GM12878 (cell line): ENCODE results near the gene CREB5. TPM values are rescaled to one million over a fixed set of nuclear protein-coding genes. Genes with fewer than 3 reads are reported as not detected.

ENCODE experiments used
- ATAC-seq: fragments of 200-7000 bp; cut with Tn5 transposase; 3 replicates; pipeline ENCODE4 v1.9.1; 2020; ENCODE audit warnings: mild to moderate bottlenecking, moderate library complexity
- BruUV-seq: library from RNA; stranded (reverse); fragments of 400-500 nt; replicated peaks from 2 replicates; lab custom pipeline; 2021; lab: Mats Ljungman, UMichigan
- CTCF ChIA-PET: fragments of 300-600 bp; sonication (Branson Sonifier 250); formaldehyde crosslinking; extraction: SDS; loops from one replicate; lab custom pipeline; 2021; ENCODE audit warnings: inconsistent platforms; lab: Yijun Ruan, JAX
- POLR2A ChIA-PET: fragments of 350-600 bp; formaldehyde crosslinking; extraction: SDS; loops from one replicate; lab custom pipeline; 2021; ENCODE audit warnings: inconsistent platforms; lab: Charles Lee
- RAD21 ChIA-PET: fragments of 300-600 bp; sonication (Branson Sonifier 250); formaldehyde crosslinking; loops from one replicate; lab custom pipeline; 2023; ENCODE audit warnings: antibody characterized with exemption; ENCODE audit not compliant: unreplicated experiment; lab: Charles Lee
- SMC1A ChIA-PET: fragments of 300-600 bp; sonication (Branson Sonifier 250); formaldehyde crosslinking; loops from one replicate; lab custom pipeline; 2023; ENCODE audit not compliant: unreplicated experiment, uncharacterized antibody; lab: Charles Lee
- DNase-seq: peaks from one replicate; pipeline ENCODE4 v3.0.0-alpha.2; 2011; ENCODE audit warnings: low read depth, low spot score
- FAIRE-seq: peaks from 3 replicates; lab custom pipeline; 2011; peaks lifted over from hg19 to GRCh38; lab: Jason Lieb, UNC
- H2AFZ ChIP-seq: 2 replicates; pipeline ENCODE4 v1.6.0; 2011; ENCODE audit warnings: low read depth, low read length, control low read depth; ENCODE audit not compliant: control insufficient read depth
- H3K27ac ChIP-seq: 2 replicates; pipeline ENCODE4 v1.5.1; 2011; ENCODE audit warnings: control low read depth; ENCODE audit not compliant: control insufficient read depth, insufficient read depth
- H3K27me3 ChIP-seq, 2 experiments: replicated peaks in 1 of 2; 2 replicates each; pipeline versions ENCODE4 v1.6.0 to v1.6.1; 2011; ENCODE audit warnings: low read length in 1 of 2; ENCODE audit not compliant: control insufficient read depth in 2 of 2, insufficient read depth in 2 of 2
- H3K36me3 ChIP-seq, 2 experiments: 2 replicates each; pipeline ENCODE4 v1.5.1; 2011; ENCODE audit warnings: low read length in 1 of 2; ENCODE audit not compliant: control insufficient read depth in 2 of 2, insufficient read depth in 2 of 2
- H3K4me1 ChIP-seq: 2 replicates; pipeline ENCODE4 v1.6.1; 2011; ENCODE audit warnings: mild to moderate bottlenecking, low read length, moderate library complexity, mixed read lengths; ENCODE audit not compliant: control insufficient read depth, insufficient read depth
- H3K4me2 ChIP-seq: 2 replicates; pipeline ENCODE4 v1.6.0; 2011; ENCODE audit warnings: control low read depth; ENCODE audit not compliant: control insufficient read depth, insufficient read depth
- H3K4me3 ChIP-seq: fragments of 200-600 bp; sonication (generic); 2 replicates; pipeline ENCODE4 v1.5.1; 2016
- H3K79me2 ChIP-seq: 2 replicates; pipeline ENCODE4 v1.6.0; 2011; ENCODE audit warnings: low read length; ENCODE audit not compliant: control insufficient read depth, insufficient read depth
- H3K9ac ChIP-seq: 2 replicates; pipeline ENCODE4 v1.8.0; 2011; ENCODE audit warnings: low read length, control low read depth, mixed read lengths; ENCODE audit not compliant: control insufficient read depth, insufficient read depth
- H3K9me3 ChIP-seq: replicated peaks from 3 replicates; pipeline ENCODE4 v1.5.1; 2011; ENCODE audit warnings: mild to moderate bottlenecking, low read length; ENCODE audit not compliant: control insufficient read depth, insufficient read depth
- H4K20me1 ChIP-seq: 2 replicates; pipeline ENCODE4 v1.6.0; 2011; ENCODE audit not compliant: control insufficient read depth, insufficient read depth
- CBX5 ChIP-seq: sonication (generic); IDR thresholded peaks from 2 replicates; pipeline ENCODE4 v1.6.1; 2016; ENCODE audit warnings: low read depth, moderate library complexity, mild to moderate bottlenecking, inconsistent platforms
- JUND ChIP-seq: IDR thresholded peaks from 2 replicates; pipeline ENCODE4 v1.6.1; 2012; ENCODE audit warnings: low read depth, mild to moderate bottlenecking, low read length, improper control_type of control experiment, moderate library complexity
- MEF2A ChIP-seq: IDR thresholded peaks from 2 replicates; pipeline ENCODE4 v1.6.1; 2011; ENCODE audit warnings: low read depth, mild to moderate bottlenecking, low read length, moderate library complexity; ENCODE audit not compliant: insufficient read depth
- NFIC ChIP-seq: IDR thresholded peaks from 2 replicates; pipeline ENCODE4 v1.6.1; 2012; ENCODE audit warnings: low read depth, mild to moderate bottlenecking, inconsistent platforms, low read length, moderate library complexity
- NFYB ChIP-seq: IDR thresholded peaks from 2 replicates; pipeline ENCODE4 v1.6.1; 2011; ENCODE audit warnings: low read depth, mild to moderate bottlenecking, low read length, improper control_type of control experiment, moderate library complexity; ENCODE audit not compliant: insufficient read depth
- PAX8 ChIP-seq: fragments of 450-650 bp; IDR thresholded peaks from 2 replicates; pipeline ENCODE4 v1.6.1; 2017; ENCODE audit warnings: mild to moderate bottlenecking, moderate library complexity
- PKNOX1 ChIP-seq: fragments of 450-650 bp; IDR thresholded peaks from 2 replicates; pipeline ENCODE4 v1.6.1; 2016; ENCODE audit warnings: mild to moderate bottlenecking
- RUNX3 ChIP-seq: IDR thresholded peaks from 2 replicates; pipeline ENCODE4 v1.6.1; 2012; ENCODE audit warnings: low read length, inconsistent platforms
- ZNF687 ChIP-seq: fragments of 450-650 bp; IDR thresholded peaks from 2 replicates; pipeline ENCODE4 v1.6.1; 2017; ENCODE audit warnings: mild to moderate bottlenecking, moderate library complexity
- ZZZ3 ChIP-seq: IDR thresholded peaks from 2 replicates; pipeline ENCODE4 v1.6.1; 2011; ENCODE audit warnings: low read depth; ENCODE audit not compliant: control insufficient read depth, insufficient read length
- WGBS: methylation state at CpG from one replicate; pipeline ENCODE4 v1.1.6; 2016; ENCODE audit warnings: low lambda C conversion rate; ENCODE audit not compliant: insufficient replicate concordance, insufficient coverage; ENCODE audit errors: missing lambda C conversion rate; 5-methylcytosine and 5-hydroxymethylcytosine counted together
- in situ Hi-C: fragments of 300-500 bp; cut with MboI; formaldehyde crosslinking; loops from 9 replicates; pipeline ENCODE4 v1.14.3; 2018; ENCODE audit warnings: mixed read lengths
- intact Hi-C: fragments of 100-400 bp; cut with micrococcal nuclease; formaldehyde crosslinking; loops from one replicate; pipeline ENCODE4 v1.14.2; 2022; ENCODE audit not compliant: unreplicated experiment
- polyA plus RNA-seq, 11 experiments: library from polyadenylated mRNA; depleted of rRNA in 4 of 11; unstranded in 6 of 11; stranded (reverse) in 5 of 11; fragments of >200 nt; fragmentation: Nextera tagmentation in 4 of 11; fragmentation: Illumina TruSeq in 1 of 11; extraction: Ambion mirVana in 4 of 11; extraction: Trizol in 1 of 11; gene quantifications; 1 replicate in 1 of 11; 2 replicates in 10 of 11; pipeline versions ENCODE4 v1.2.1 to v1.2.3, GENCODE V29; 2011 to 2016; ENCODE audit warnings: inconsistent platforms in 2 of 11, missing spikeins in 2 of 11, low read depth in 1 of 11
- total RNA-seq, 4 experiments: library from RNA; depleted of rRNA in 3 of 4; stranded (reverse); fragments of >200 nt in 3 of 4; fragmentation: Illumina TruSeq in 1 of 4; extraction: Trizol in 1 of 4; gene quantifications; 2 replicates each; pipeline versions ENCODE4 v1.2.1 to v1.2.3, GENCODE V29; 2013 to 2021

Gene CREB5
- total and polyA plus RNA-seq, 10 of the 15 experiments (the other 5 are each of a cell fraction or from before 2014, with no cell fraction given) = 12.9 to 74.1 (median 53.0) TPM

DNA sequence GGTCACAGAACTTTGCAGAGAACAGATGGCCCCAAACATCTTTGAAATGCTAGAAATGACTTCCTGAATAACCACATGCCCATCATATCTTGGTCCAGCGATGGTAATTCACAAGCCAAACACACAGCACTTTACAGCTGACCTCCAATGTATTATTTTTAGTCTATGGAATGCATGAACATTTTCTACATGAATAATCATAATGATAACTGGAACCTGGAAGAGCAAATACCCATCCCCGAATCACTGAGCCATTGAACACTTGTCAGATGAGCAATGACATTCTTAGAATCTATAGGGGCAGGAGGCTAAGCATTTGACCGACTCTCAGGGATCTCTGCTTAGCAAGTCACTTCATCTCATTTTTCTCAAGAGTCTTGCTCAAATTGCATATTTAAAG is 167.3 kb downstream of the CREB5 start (continued):
- no peak for TF ChIP-seq ZZZ3
- no peak for TF ChIP-seq NFIC
- no peak for TF ChIP-seq CBX5
- no peak for TF ChIP-seq MEF2A
- TF ChIP-seq PKNOX1 = no peak

GRCh38 chr7:28580665-28581064 is 168.3 kb downstream of the CREB5 start:
- 89% methylated on average over 2 of the region's 2 CpGs for WGBS
- TF ChIP-seq JUND (no peak), RUNX3 (0 out of 2 replicates have a peak, but pooled peaks have one; percentile 1), ZNF687 (peak; percentile 72; the same call in 1 of the 2 replicates), PAX8 (0 out of 2 replicates have a peak, but pooled peaks have one; percentile 35), NFYB (peak; percentile 66)

More at GRCh38 chr7:28580665-28581064, 168.3 kb downstream of the CREB5 start:
- Histone ChIP-seq H3K9me3 (no peaks in the 10 kb centered on the region), H3K36me3 (peaks cover 0 to 8% of the 10 kb centered on the region in 2 experiments; a peak in 2 of 4 replicates), H3K4me3 (no peak overlapping the region), H3K4me1 (no peaks in the 10 kb centered on the region), H3K4me2 (no peak overlapping the region), H3K27ac (no peak overlapping the region), H4K20me1 (no peaks in the 10 kb centered on the region), H3K9ac (no peak overlapping the region), H2AFZ (no peak overlapping the region), H3K27me3 (no peaks in the 10 kb centered on the region), H3K79me2 (no peaks in the 10 kb centered on the region)
- BruUV-seq = no TSS peak
- ChIA-PET SMC1A (interaction anchor here (0.8 to 13.6 kb wide), 15 partner anchors 9 to 168 kb away, joined by 3 to 151 read pairs (median 5); partner anchors contain the start of gene CREB5), RAD21 (interaction anchor here (0.6 to 2.9 kb wide), 13 partner anchors 9 to 166 kb away, joined by 3 to 13 read pairs (median 5); no protein-coding TSS in a partner anchor), POLR2A (interaction anchor here (0.6 to 2.8 kb wide), 4 partner anchors 10 to 160 kb away, joined by 4 to 11 read pairs (median 5); no protein-coding TSS in a partner anchor), CTCF (interaction anchor here (0.5 to 2.0 kb wide), 3 partner anchors 14 to 102 kb away, joined by 3 to 8 read pairs (median 3); no protein-coding TSS in a partner anchor)
- peak; percentile 31 for ATAC-seq
- no peak for DNase-seq
- intact Hi-C loops (no loop called here), in situ Hi-C loops (no loop called here)
- no peak for FAIRE-seq
